ENCODE data around the gene FOXO6.

Gene FOXO6

GRCh38 chr1:41378999-41379737, 17.9 kb downstream of the FOXO6 start:
- ChIA-PET POLR2A (no interaction called here), CTCF (interaction anchor here (1.0 kb wide), 1 partner anchor 38 kb away, joined by 3 read pairs; no protein-coding TSS in a partner anchor)

GRCh38 chr1:41379738-41380130, 18.5 kb downstream of the FOXO6 start:
- CTCF ChIA-PET: interaction anchor here (0.8 kb wide), 1 partner anchor 52 kb away, joined by 3 read pairs; no protein-coding TSS in a partner anchor
- TF ChIP-seq CTCF (IDR thresholded peaks at IDR 0.05; ENCODE audit: insufficient read depth, low read length, missing control alignments): no peak
- H3K4me3 ChIP-seq (ENCODE audit: low read depth, low read length): no peak overlapping the region
- no peak for DNase-seq (ENCODE audit: low read depth, low spot score)
- POLR2A ChIA-PET: no interaction called here

More at GRCh38 chr1:41378999-41379737, 17.9 kb downstream of the FOXO6 start:
- DNase-seq (ENCODE audit: low read depth, low spot score): no peak
- H3K4me3 ChIP-seq (ENCODE audit: low read depth, low read length): no peak overlapping the region
- no peak for TF ChIP-seq CTCF (IDR thresholded peaks at IDR 0.05; ENCODE audit: insufficient read depth, low read length, missing control alignments)

GRCh38 chr1:41380195-41380594, 19.0 kb downstream of the FOXO6 start:
- no peak overlapping the region for H3K4me3 ChIP-seq (ENCODE audit: low read depth, low read length)
- ChIA-PET POLR2A (no interaction called here), CTCF (interaction anchor here (0.8 kb wide), 1 partner anchor 52 kb away, joined by 3 read pairs; no protein-coding TSS in a partner anchor)
- DNase-seq (ENCODE audit: low read depth, low spot score): no peak
- TF ChIP-seq CTCF (IDR thresholded peaks at IDR 0.05; ENCODE audit: insufficient read depth, low read length, missing control alignments): no peak

GRCh38 chr1:41380979-41381691, 19.9 kb downstream of the FOXO6 start:
- no peak for TF ChIP-seq CTCF (IDR thresholded peaks at IDR 0.05; ENCODE audit: insufficient read depth, low read length, missing control alignments)
- no peak for DNase-seq (ENCODE audit: low read depth, low spot score)
- CTCF ChIA-PET: interaction anchor here (1.3 to 1.6 kb wide), 3 partner anchors 21 to 36 kb away, joined by 3 to 5 read pairs (median 4); no protein-coding TSS in a partner anchor
- H3K4me3 ChIP-seq (ENCODE audit: low read depth, low read length): peak overlapping the region; percentile 56
- POLR2A ChIA-PET: interaction anchor here (1.4 kb wide), 1 partner anchor 22 kb away, joined by 4 read pairs; no protein-coding TSS in a partner anchor

GRCh38 chr1:41381692-41382479, 20.7 kb downstream of the FOXO6 start:
- TF ChIP-seq CTCF (IDR thresholded peaks at IDR 0.05; ENCODE audit: insufficient read depth, low read length, missing control alignments): no peak
- H3K4me3 ChIP-seq (ENCODE audit: low read depth, low read length): peak overlapping the region; percentile 57
- CTCF ChIA-PET: interaction anchor here (0.9 to 1.6 kb wide), 4 partner anchors 21 to 35 kb away, joined by 3 to 5 read pairs (median 4); partner anchors contain the start of gene FOXO6
- POLR2A ChIA-PET: interaction anchor here (1.0 to 1.4 kb wide), 3 partner anchors 23 to 77 kb away, joined by 3 to 4 read pairs (median 3); no protein-coding TSS in a partner anchor
- DNase-seq (ENCODE audit: low read depth, low spot score): no peak

All from AG04449 (cell line).